IMR-90 (cell line): ENCODE results near the gene PLTP.

Experiments
- CEBPB ChIP-seq: IDR thresholded peaks from 2 replicates; pipeline ENCODE4 v1.6.1; 2012; ENCODE audit warnings: low read depth, low read length, improper control_type of control experiment
- FOS ChIP-seq: fragments of 150-350 bp; IDR thresholded peaks from 2 replicates; pipeline ENCODE4 v1.6.1; 2016; ENCODE audit warnings: low read depth, low read length
- MXI1 ChIP-seq: IDR thresholded peaks from 2 replicates; pipeline ENCODE4 v1.6.1; 2012; ENCODE audit warnings: low read depth, mild to moderate bottlenecking, low read length, moderate library complexity, borderline replicate concordance
- POLR2A ChIP-seq: IDR thresholded peaks from 2 replicates; pipeline ENCODE4 v1.6.1; 2012; ENCODE audit warnings: mild to moderate bottlenecking, low read depth, low read length
- RFX5 ChIP-seq: IDR thresholded peaks from 2 replicates; pipeline ENCODE4 v1.8.0; 2012; ENCODE audit warnings: low read depth, mild to moderate bottlenecking, low read length, moderate library complexity
- SMC3 ChIP-seq: fragments of 150-350 bp; IDR thresholded peaks from 2 replicates; pipeline ENCODE4 v1.6.1; 2016; ENCODE audit warnings: low read depth, mild to moderate bottlenecking, antibody characterized with exemption, low read length, moderate library complexity
- TF ChIP-seq, protein P1 (sequence below): conservative IDR thresholded peaks from 2 replicates; pipeline ENCODE4 v1.5.1; 2012; ENCODE audit warnings: mild to moderate bottlenecking, low read depth, low read length, improper control_type of control experiment
- TF ChIP-seq, protein P2 (sequence below): fragments of 150-350 bp; IDR thresholded peaks from 2 replicates; pipeline ENCODE4 v1.6.1; 2016; ENCODE audit warnings: low read depth, mild to moderate bottlenecking, low read length, moderate library complexity, borderline replicate concordance

DNA sequence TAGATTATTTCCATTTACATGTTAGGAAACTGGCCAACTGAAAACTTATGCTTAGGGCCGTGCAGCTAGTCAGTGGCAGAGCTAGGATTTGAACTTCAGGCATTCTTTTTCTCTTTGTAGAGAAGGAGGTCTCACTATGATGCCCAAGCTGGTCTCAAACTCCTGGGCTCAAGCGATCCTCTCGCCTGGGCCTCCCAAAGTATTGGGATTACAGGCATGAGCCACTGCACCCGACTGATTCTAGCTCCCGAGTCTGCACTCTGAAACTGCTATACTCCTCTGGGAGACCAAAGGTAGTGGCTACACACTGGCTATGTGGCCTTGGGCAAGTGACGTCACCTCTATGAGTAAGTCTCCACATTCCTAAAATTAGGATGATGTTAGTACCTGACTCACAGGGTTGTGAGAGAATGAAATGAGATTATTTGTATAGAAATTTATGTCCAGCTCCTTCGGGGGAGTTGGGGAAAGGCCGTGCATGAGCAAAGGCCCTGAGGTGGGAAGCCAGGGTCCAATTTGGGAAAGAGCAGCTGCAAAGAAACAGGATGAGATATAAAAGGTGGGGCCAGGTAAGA is 6.4 kb downstream of the PLTP start:
- TF ChIP-seq, protein P1, sequence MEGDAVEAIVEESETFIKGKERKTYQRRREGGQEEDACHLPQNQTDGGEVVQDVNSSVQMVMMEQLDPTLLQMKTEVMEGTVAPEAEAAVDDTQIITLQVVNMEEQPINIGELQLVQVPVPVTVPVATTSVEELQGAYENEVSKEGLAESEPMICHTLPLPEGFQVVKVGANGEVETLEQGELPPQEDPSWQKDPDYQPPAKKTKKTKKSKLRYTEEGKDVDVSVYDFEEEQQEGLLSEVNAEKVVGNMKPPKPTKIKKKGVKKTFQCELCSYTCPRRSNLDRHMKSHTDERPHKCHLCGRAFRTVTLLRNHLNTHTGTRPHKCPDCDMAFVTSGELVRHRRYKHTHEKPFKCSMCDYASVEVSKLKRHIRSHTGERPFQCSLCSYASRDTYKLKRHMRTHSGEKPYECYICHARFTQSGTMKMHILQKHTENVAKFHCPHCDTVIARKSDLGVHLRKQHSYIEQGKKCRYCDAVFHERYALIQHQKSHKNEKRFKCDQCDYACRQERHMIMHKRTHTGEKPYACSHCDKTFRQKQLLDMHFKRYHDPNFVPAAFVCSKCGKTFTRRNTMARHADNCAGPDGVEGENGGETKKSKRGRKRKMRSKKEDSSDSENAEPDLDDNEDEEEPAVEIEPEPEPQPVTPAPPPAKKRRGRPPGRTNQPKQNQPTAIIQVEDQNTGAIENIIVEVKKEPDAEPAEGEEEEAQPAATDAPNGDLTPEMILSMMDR = no peak
- TF ChIP-seq SMC3 = no peak
- TF ChIP-seq, protein P2, sequence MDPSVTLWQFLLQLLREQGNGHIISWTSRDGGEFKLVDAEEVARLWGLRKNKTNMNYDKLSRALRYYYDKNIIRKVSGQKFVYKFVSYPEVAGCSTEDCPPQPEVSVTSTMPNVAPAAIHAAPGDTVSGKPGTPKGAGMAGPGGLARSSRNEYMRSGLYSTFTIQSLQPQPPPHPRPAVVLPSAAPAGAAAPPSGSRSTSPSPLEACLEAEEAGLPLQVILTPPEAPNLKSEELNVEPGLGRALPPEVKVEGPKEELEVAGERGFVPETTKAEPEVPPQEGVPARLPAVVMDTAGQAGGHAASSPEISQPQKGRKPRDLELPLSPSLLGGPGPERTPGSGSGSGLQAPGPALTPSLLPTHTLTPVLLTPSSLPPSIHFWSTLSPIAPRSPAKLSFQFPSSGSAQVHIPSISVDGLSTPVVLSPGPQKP = no peak
- no peak for TF ChIP-seq CEBPB
- no peak for TF ChIP-seq POLR2A
- no peak for TF ChIP-seq RFX5
- peak; percentile 42; the same call in 1 of the 2 replicates for TF ChIP-seq FOS
- no peak for TF ChIP-seq MXI1
